Mesendoderm (in vitro differentiated cells): ENCODE data around the gene DLK1.

Source experiments
- DNase-seq: peaks from one replicate; pipeline ENCODE4 v3.0.0; 2013
- H2AK5ac ChIP-seq: 2 replicates; pipeline ENCODE4 v1.6.1; 2013; ENCODE audit warnings: low read length, inconsistent platforms
- H2BK120ac ChIP-seq: 2 replicates; pipeline ENCODE4 v1.6.1; 2013; ENCODE audit warnings: low read depth, mild to moderate bottlenecking, low read length, moderate library complexity, mixed read lengths
- H2BK15ac ChIP-seq: replicated peaks from 2 replicates; pipeline ENCODE4 v1.6.1; 2013; ENCODE audit warnings: low read depth, mild to moderate bottlenecking, moderate library complexity
- H2BK5ac ChIP-seq: 2 replicates; pipeline ENCODE4 v1.6.1; 2013; ENCODE audit warnings: low read length, inconsistent platforms
- H3K18ac ChIP-seq: 2 replicates; pipeline ENCODE4 v1.6.1; 2013; ENCODE audit warnings: mild to moderate bottlenecking, low read length, mixed read lengths
- H3K23ac ChIP-seq: one replicate; pipeline ENCODE4 v1.6.1; 2013; ENCODE audit warnings: low read length
- H3K27ac ChIP-seq: 2 replicates; pipeline ENCODE4 v1.5.1; 2013; ENCODE audit warnings: low read depth, mild to moderate bottlenecking, inconsistent platforms, low read length, moderate library complexity
- H3K27me3 ChIP-seq: 2 replicates; pipeline ENCODE4 v1.6.1; 2013; ENCODE audit warnings: low read length, control low read depth, mild to moderate bottlenecking, inconsistent platforms; ENCODE audit not compliant: insufficient read depth, poor library complexity
- H3K36me3 ChIP-seq: 2 replicates; pipeline ENCODE4 v1.6.1; 2013; ENCODE audit warnings: low read length, inconsistent platforms; ENCODE audit not compliant: control insufficient read depth, insufficient read depth
- H3K4ac ChIP-seq: one replicate; pipeline ENCODE4 v1.6.1; 2013; ENCODE audit warnings: low read depth, mild to moderate bottlenecking, low read length, moderate library complexity
- H3K4me1 ChIP-seq: 2 replicates; pipeline ENCODE4 v1.6.1; 2013; ENCODE audit warnings: low read depth, low read length, inconsistent platforms; ENCODE audit not compliant: control insufficient read depth
- H3K4me2 ChIP-seq: 2 replicates; pipeline ENCODE4 v1.6.1; 2013; ENCODE audit warnings: low read length
- H3K4me3 ChIP-seq: 2 replicates; pipeline ENCODE4 v1.5.1; 2013; ENCODE audit warnings: mild to moderate bottlenecking, low read length
- H3K56ac ChIP-seq: one replicate; pipeline ENCODE4 v1.6.1; 2013; ENCODE audit warnings: low read length
- H3K79me1 ChIP-seq: 2 replicates; pipeline ENCODE4 v1.6.1; 2013; ENCODE audit warnings: low read length, inconsistent platforms
- H3K79me2 ChIP-seq: 2 replicates; pipeline ENCODE4 v1.6.1; 2013; ENCODE audit warnings: mild to moderate bottlenecking, low read length; ENCODE audit not compliant: control insufficient read depth, insufficient read depth
- H3K9ac ChIP-seq: 2 replicates; pipeline ENCODE4 v1.6.1; 2013; ENCODE audit warnings: low read length, inconsistent platforms
- H4K5ac ChIP-seq: one replicate; pipeline ENCODE4 v1.6.1; 2013; ENCODE audit warnings: low read length
- H4K8ac ChIP-seq: one replicate; pipeline ENCODE4 v1.6.1; 2013; ENCODE audit warnings: low read depth, mild to moderate bottlenecking, control low read depth, low read length, moderate library complexity
- WGBS: extraction: QIAGEN DNeasy Blood & Tissue Kit; methylation state at CpG from one replicate; pipeline ENCODE4 v1.1.7; 2013; ENCODE audit warnings: low lambda C conversion rate, missing lambda C conversion rate; ENCODE audit not compliant: insufficient coverage; ENCODE audit errors: extremely low coverage; 5-methylcytosine and 5-hydroxymethylcytosine counted together

DLK1 gene

DNA sequence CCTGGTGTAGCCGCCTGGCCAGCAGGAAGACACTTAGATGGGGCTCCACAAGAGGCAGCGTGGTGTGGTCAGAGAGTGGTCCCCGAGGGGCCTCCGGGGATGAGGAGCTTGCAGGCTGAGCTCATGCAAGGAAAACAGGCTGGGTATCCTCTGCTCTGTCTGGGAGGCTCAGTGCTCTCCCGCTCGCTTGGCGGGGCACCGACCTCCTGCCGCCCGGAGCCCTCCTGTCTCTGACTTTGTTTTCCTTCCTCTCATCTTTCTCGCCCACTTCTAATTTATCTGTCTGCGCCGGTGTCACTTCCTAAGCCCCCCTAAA, 31.3 kb upstream of the DLK1 start:
- no peak overlapping the region for H2BK15ac ChIP-seq
- no peak overlapping the region for H3K4ac ChIP-seq
- H2AK5ac ChIP-seq = no peak overlapping the region
- H4K8ac ChIP-seq = no peak overlapping the region
- H3K4me3 ChIP-seq = no peak overlapping the region
- no peak overlapping the region for H3K27ac ChIP-seq
- H3K56ac ChIP-seq = no peak overlapping the region
- no peak overlapping the region for H4K5ac ChIP-seq
- no peaks in the 10 kb centered on the region for H3K79me1 ChIP-seq
- no peak overlapping the region for H3K23ac ChIP-seq
- no peak for DNase-seq
- WGBS = no CpG with 5 or more reads among the region's 13 CpGs
- no peaks in the 10 kb centered on the region for H3K27me3 ChIP-seq
- no peaks in the 10 kb centered on the region for H3K36me3 ChIP-seq
- no peak overlapping the region for H3K9ac ChIP-seq
- H3K4me2 ChIP-seq = no peak overlapping the region
- no peak overlapping the region for H2BK5ac ChIP-seq
- H2BK120ac ChIP-seq = no peak overlapping the region
- no peaks in the 10 kb centered on the region for H3K79me2 ChIP-seq
- H3K18ac ChIP-seq = no peak overlapping the region
- no peaks in the 10 kb centered on the region for H3K4me1 ChIP-seq

DNA sequence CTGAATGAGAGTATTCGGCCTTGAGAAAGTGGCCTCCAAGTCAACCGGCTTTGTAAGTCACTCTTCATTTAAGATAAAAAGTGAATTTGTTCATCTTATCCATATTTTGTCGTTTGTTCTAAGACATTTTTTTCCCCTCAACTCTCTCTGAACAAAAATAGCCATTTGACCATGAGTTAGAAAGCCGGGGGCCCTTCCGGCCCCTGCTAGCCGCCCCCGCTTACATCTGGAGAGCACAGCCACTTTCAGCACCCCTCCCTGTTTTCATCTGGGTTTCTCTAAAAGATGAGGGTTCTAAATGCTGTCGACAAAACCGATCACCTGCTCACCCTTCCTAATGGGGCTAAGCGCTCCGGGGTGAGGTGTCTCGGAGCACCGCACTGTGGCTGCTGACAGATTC, 30.7 kb upstream of the DLK1 start:
- Histone ChIP-seq H3K27me3 (no peaks in the 10 kb centered on the region), H3K9ac (no peak overlapping the region), H2BK120ac (no peak overlapping the region), H3K4me1 (no peaks in the 10 kb centered on the region), H3K23ac (no peak overlapping the region), H3K18ac (no peak overlapping the region), H3K79me2 (no peaks in the 10 kb centered on the region), H4K5ac (no peak overlapping the region), H3K4me3 (no peak overlapping the region), H2AK5ac (no peak overlapping the region), H2BK5ac (no peak overlapping the region), H3K4me2 (no peak overlapping the region), H3K27ac (no peak overlapping the region), H3K36me3 (no peaks in the 10 kb centered on the region), H3K4ac (no peak overlapping the region), H2BK15ac (no peak overlapping the region), H3K79me1 (no peaks in the 10 kb centered on the region), H4K8ac (no peak overlapping the region), H3K56ac (no peak overlapping the region)
- DNase-seq = no peak
- no CpG with 5 or more reads among the region's 13 CpGs for WGBS

GRCh38 chr14:100696590-100696989, 30.1 kb upstream of the DLK1 start:
- Histone ChIP-seq H2AK5ac (no peak overlapping the region), H2BK5ac (no peak overlapping the region), H4K8ac (no peak overlapping the region), H3K23ac (no peak overlapping the region), H3K27me3 (no peaks in the 10 kb centered on the region), H4K5ac (no peak overlapping the region), H3K4ac (no peak overlapping the region), H3K56ac (no peak overlapping the region), H2BK120ac (no peak overlapping the region), H3K79me1 (no peaks in the 10 kb centered on the region), H3K27ac (no peak overlapping the region), H3K4me2 (no peak overlapping the region), H3K4me1 (no peaks in the 10 kb centered on the region), H2BK15ac (no peak overlapping the region), H3K36me3 (no peaks in the 10 kb centered on the region), H3K79me2 (no peaks in the 10 kb centered on the region), H3K9ac (no peak overlapping the region), H3K18ac (no peak overlapping the region), H3K4me3 (no peak overlapping the region)
- no peak for DNase-seq
- no CpG with 5 or more reads among the region's 11 CpGs for WGBS

GRCh38 chr14:100698066-100698465, 28.6 kb upstream of the DLK1 start:
- Histone ChIP-seq H3K79me2 (no peaks in the 10 kb centered on the region), H4K8ac (no peak overlapping the region), H3K27me3 (no peaks in the 10 kb centered on the region), H2BK120ac (no peak overlapping the region), H3K27ac (no peak overlapping the region), H3K56ac (no peak overlapping the region), H3K36me3 (no peaks in the 10 kb centered on the region), H3K4me3 (no peak overlapping the region), H3K79me1 (no peaks in the 10 kb centered on the region), H2BK5ac (no peak overlapping the region), H3K4me2 (no peak overlapping the region), H3K4me1 (no peaks in the 10 kb centered on the region), H4K5ac (no peak overlapping the region), H3K9ac (no peak overlapping the region), H2BK15ac (no peak overlapping the region), H3K18ac (no peak overlapping the region), H3K4ac (no peak overlapping the region), H3K23ac (no peak overlapping the region), H2AK5ac (no peak overlapping the region)
- WGBS = no CpG with 5 or more reads among the region's 10 CpGs
- no peak for DNase-seq

GRCh38 chr14:100698666-100699448, 27.8 kb upstream of the DLK1 start:
- Histone ChIP-seq H3K9ac (no peak overlapping the region), H2AK5ac (no peak overlapping the region), H3K36me3 (no peaks in the 10 kb centered on the region), H3K18ac (no peak overlapping the region), H3K27ac (no peak overlapping the region), H2BK5ac (no peak overlapping the region), H4K5ac (no peak overlapping the region), H3K4me3 (no peak overlapping the region), H3K79me2 (no peaks in the 10 kb centered on the region), H3K56ac (no peak overlapping the region), H3K4me2 (no peak overlapping the region), H3K23ac (no peak overlapping the region), H4K8ac (no peak overlapping the region), H3K4ac (no peak overlapping the region), H3K4me1 (no peaks in the 10 kb centered on the region), H2BK120ac (no peak overlapping the region), H3K27me3 (no peaks in the 10 kb centered on the region), H3K79me1 (no peaks in the 10 kb centered on the region), H2BK15ac (no peak overlapping the region)
- no peak for DNase-seq
- no CpG with 5 or more reads among the region's 16 CpGs for WGBS

GRCh38 chr14:100701314-100701713, 25.4 kb upstream of the DLK1 start:
- no peak overlapping the region for H3K56ac ChIP-seq
- no CpG with 5 or more reads among the region's 6 CpGs for WGBS
- no peaks in the 10 kb centered on the region for H3K4me1 ChIP-seq
- H2BK15ac ChIP-seq = no peak overlapping the region
- no peaks in the 10 kb centered on the region for H3K79me1 ChIP-seq
- H3K79me2 ChIP-seq = no peaks in the 10 kb centered on the region
- H3K27ac ChIP-seq = no peak overlapping the region
- no peak overlapping the region for H3K23ac ChIP-seq
- DNase-seq = no peak
- no peaks in the 10 kb centered on the region for H3K36me3 ChIP-seq
- H3K9ac ChIP-seq = no peak overlapping the region
- no peak overlapping the region for H2AK5ac ChIP-seq
- no peak overlapping the region for H4K5ac ChIP-seq
- no peak overlapping the region for H3K4me3 ChIP-seq
- H3K27me3 ChIP-seq = no peaks in the 10 kb centered on the region
- no peak overlapping the region for H2BK5ac ChIP-seq
- H3K4ac ChIP-seq = no peak overlapping the region
- no peak overlapping the region for H3K4me2 ChIP-seq
- no peak overlapping the region for H2BK120ac ChIP-seq
- no peak overlapping the region for H3K18ac ChIP-seq
- H4K8ac ChIP-seq = no peak overlapping the region
